Testis (tissue), 3 donors: ENCODE measurements around the gene MAEA. TPM values are rescaled to one million over a fixed set of nuclear protein-coding genes. Genes with fewer than 3 reads are reported as not detected.

Experiments
- DNase-seq: peaks from one replicate; pipeline ENCODE4 v3.0.0-alpha.2; 2019
- H3K27ac ChIP-seq, 2 donors: fragments of 200-600 bp; sonication (generic); one replicate each; pipeline ENCODE4 v1.5.1; 2019
- H3K27me3 ChIP-seq: fragments of 200-600 bp; sonication (generic); one replicate; pipeline ENCODE4 v1.5.1; 2019
- H3K36me3 ChIP-seq: fragments of 200-600 bp; sonication (generic); one replicate; pipeline ENCODE4 v1.5.1; 2017; ENCODE audit warnings: low read depth; ENCODE audit errors: missing control alignments
- H3K4me1 ChIP-seq: fragments of 200-600 bp; sonication (generic); one replicate; pipeline ENCODE4 v1.5.1; 2019
- H3K4me3 ChIP-seq, 2 donors: fragments of 200-600 bp; sonication (generic); one replicate each; pipeline ENCODE4 v1.5.1; 2017 to 2019
- H3K9me3 ChIP-seq: fragments of 200-600 bp; sonication (generic); one replicate; pipeline ENCODE4 v1.5.1; 2017
- CTCF ChIP-seq, 3 experiments: fragments of 450-650 bp in 2 of 3; fragments of 200-600 bp in 1 of 3; sonication (generic) in 1 of 3; IDR thresholded peaks; one replicate each; pipeline ENCODE4 v1.5.1; 2016 to 2019; ENCODE audit warnings: antibody characterized with exemption in 3 of 3, mild to moderate bottlenecking in 2 of 3, moderate library complexity in 1 of 3
- POLR2A ChIP-seq: fragments of 450-650 bp; IDR thresholded peaks from one replicate; pipeline ENCODE4 v1.6.1; 2017; ENCODE audit warnings: antibody characterized with exemption, mild to moderate bottlenecking, moderate library complexity
- WGBS, 2 donors: methylation state at CpG; one replicate each; pipeline ENCODE4 v1.1.5; 2018; 5-methylcytosine and 5-hydroxymethylcytosine counted together
- intact Hi-C: fragments of 100-400 bp; cut with DNase I; formaldehyde crosslinking; loops from one replicate; pipeline ENCODE4 v1.15.1; 2023; ENCODE audit warnings: low total_unique reads
- polyA plus RNA-seq: library from polyadenylated mRNA; stranded (reverse); fragments of 350-450 nt; fragmentation: Illumina TruSeq; extraction: RNeasy Lipid Tissue Mini Kit (QIAGEN cat#74804); gene quantifications from one replicate; pipeline ENCODE4 v1.2.3, GENCODE V29; 2014; ENCODE audit warnings: low read depth, low replicate concordance; ENCODE audit not compliant: insufficient read depth
- total RNA-seq, 2 donors: library from RNA; depleted of rRNA; stranded (reverse); fragments of >200 nt; gene quantifications; one replicate each; pipeline ENCODE4 v1.2.3, GENCODE V29; 2016

The MAEA gene
- total and polyA plus RNA-seq, 3 donors from 2014 or later: 71.2 to 129 (median 94.2) TPM

DNA sequence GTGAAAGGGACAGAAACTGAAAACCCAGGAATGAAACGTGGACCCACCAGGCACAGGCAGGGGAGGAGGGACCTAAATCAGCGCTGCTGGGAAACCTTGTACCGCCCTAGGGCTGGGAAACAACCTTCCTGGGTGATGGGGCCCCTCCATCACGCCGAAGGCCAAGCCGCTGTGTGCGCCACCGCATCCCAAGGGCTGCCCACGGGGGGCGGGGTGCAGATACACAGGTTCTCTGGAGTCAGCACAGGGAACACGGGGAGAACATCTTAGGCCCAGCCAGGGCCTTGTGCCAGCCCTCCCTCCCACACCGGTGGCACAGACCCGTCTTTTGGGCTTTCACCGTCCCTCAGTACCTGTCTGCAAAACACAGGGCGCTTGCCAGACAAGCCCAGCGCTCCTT is 70.3 kb downstream of the MAEA start:
- no peak overlapping the region for H3K27ac ChIP-seq
- no peaks in the 10 kb centered on the region for H3K36me3 ChIP-seq
- no peak for DNase-seq
- H3K9me3 ChIP-seq: no peaks in the 10 kb centered on the region
- H3K4me1 ChIP-seq: peaks cover under 1% of the 10 kb centered on the region
- TF ChIP-seq CTCF (IDR thresholded peaks at IDR 0.05) (no peak), POLR2A (no peak)
- H3K4me3 ChIP-seq: no peak overlapping the region
- H3K27me3 ChIP-seq: no peaks in the 10 kb centered on the region
- intact Hi-C loops: loop anchor here (10.0 kb wide), 1 partner anchor 275 kb away; no protein-coding TSS in a partner anchor
- WGBS, 2 donors: 70 to 87% methylated on average over 11 to 16 of the region's 16 CpGs

DNA sequence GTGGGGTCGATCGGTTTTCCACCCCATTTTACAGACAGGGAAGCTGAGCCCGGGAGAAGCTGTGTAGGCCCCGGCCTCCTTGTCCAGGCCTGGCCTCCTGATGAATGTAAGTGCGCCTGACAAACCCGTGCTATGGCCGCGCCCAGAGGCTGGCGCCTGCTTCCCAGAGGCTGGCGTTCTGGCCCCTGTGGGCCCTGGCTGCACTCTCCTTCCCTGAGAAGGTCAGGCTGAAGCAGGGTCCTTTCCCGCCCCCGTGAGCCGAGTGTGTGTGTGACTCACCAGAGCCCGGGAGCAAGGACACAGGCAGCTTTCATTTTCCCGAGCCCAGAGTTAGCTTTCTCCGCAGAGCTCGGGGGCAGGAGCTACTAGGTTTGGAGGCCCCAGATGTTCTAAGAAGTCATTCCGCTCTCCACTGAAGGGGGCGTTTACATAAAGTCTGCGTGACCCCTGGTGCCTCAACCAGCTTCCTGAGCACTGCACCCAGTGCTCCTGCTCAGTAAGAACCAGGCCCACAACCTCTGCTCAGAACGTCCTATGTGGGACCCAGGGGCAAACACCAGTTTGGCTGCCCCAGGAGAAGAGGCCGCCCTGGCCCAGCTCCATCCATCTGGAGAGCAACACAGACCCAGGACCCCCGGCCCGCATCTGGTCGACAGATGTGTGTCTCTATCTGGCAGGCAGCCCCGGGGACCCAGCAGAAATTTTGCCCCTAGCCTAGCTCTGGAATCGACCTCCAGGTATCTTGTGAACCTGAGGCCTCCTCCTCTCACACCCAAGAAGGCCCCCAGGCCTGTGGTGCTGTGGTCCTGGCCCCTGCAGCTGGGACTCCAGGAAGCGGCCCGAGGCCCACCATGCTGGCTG is 71.0 kb downstream of the MAEA start:
- H3K4me3 ChIP-seq: no peak overlapping the region

GRCh38 chr4:1361431-1361830 is 71.7 kb downstream of the MAEA start:
- TF ChIP-seq POLR2A (no peak), CTCF (IDR thresholded peaks at IDR 0.05) (no peak)
- Histone ChIP-seq H3K4me1 (no peaks in the 10 kb centered on the region), H3K27ac (no peak overlapping the region), H3K36me3 (no peaks in the 10 kb centered on the region), H3K4me3 (no peak overlapping the region), H3K27me3 (no peaks in the 10 kb centered on the region), H3K9me3 (no peaks in the 10 kb centered on the region)
- DNase-seq: no peak
- intact Hi-C loops: no loop called here
- WGBS, 2 donors: 86 to 90% methylated on average over 16 to 18 of the region's 18 CpGs

More for the DNA sequence above, 71.0 kb downstream of the MAEA start:
- 69 to 84% methylated on average over 5 to 29 of the region's 29 CpGs for WGBS, 2 donors
- intact Hi-C loops: no loop called here
- no peak overlapping the region for H3K27ac ChIP-seq
- TF ChIP-seq CTCF (IDR thresholded peaks at IDR 0.05): no peak
- no peak for TF ChIP-seq POLR2A
- no peaks in the 10 kb centered on the region for H3K4me1 ChIP-seq
- no peaks in the 10 kb centered on the region for H3K27me3 ChIP-seq
- H3K36me3 ChIP-seq: no peaks in the 10 kb centered on the region
- no peaks in the 10 kb centered on the region for H3K9me3 ChIP-seq
- peak; percentile 68 for DNase-seq

DNA sequence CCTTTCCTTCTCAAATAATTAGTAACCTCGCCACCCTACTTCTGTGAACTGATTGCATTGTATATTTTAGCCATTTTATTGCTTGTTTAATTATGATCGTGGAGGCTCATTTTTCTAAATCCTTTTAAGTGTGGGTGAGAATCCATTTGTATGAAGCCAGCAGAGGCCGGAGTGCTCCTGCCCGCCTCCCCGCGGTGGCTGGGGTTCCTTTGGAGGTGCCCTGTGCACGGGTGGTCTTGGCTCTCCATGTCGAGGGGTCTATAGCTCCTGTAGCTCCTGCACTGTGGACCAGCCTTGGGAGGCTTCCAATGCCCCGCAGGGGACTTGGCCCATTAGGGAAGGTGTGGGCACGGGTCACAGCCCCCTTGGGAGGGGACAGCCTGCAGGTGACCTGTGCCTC is 72.4 kb downstream of the MAEA start:
- DNase-seq: no peak
- TF ChIP-seq CTCF (IDR thresholded peaks at IDR 0.05) (no peak), POLR2A (no peak)
- intact Hi-C loops: no loop called here
- Histone ChIP-seq H3K27ac (no peak overlapping the region), H3K4me1 (no peaks in the 10 kb centered on the region), H3K36me3 (no peaks in the 10 kb centered on the region), H3K4me3 (no peak overlapping the region), H3K27me3 (no peaks in the 10 kb centered on the region), H3K9me3 (no peaks in the 10 kb centered on the region)
- WGBS, 2 donors: 93 to 96% methylated on average over 10 of the region's 10 CpGs

DNA sequence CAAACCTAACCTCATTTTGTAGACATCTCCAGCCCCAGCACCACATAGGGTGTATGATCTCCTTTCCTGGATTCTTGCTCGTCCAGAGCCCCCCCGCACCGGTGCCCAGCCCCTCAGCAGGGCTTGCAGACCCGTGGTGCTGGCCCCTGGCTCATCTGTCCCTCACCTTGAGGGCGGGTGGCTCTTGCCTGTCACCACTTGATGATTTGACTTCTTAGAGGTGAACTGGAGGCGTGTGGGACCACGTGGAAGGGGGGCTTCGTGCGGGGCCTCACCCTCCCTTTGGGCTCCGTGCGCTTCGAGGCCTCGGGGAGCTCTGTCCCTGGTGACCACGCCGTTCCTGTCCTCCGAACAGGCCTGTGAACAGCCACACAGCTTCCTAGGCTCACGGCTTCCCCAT is 72.8 kb downstream of the MAEA start:
- H3K4me1 ChIP-seq: no peaks in the 10 kb centered on the region
- no peak overlapping the region for H3K27ac ChIP-seq
- H3K27me3 ChIP-seq: no peaks in the 10 kb centered on the region
- intact Hi-C loops: no loop called here
- DNase-seq: no peak
- no peak overlapping the region for H3K4me3 ChIP-seq
- H3K9me3 ChIP-seq: no peaks in the 10 kb centered on the region
- no peaks in the 10 kb centered on the region for H3K36me3 ChIP-seq
- TF ChIP-seq POLR2A (no peak), CTCF (IDR thresholded peaks at IDR 0.05) (no peak)
- WGBS, 2 donors: 90 to 95% methylated on average over 12 to 17 of the region's 17 CpGs
